Astrocyte of the spinal cord (primary cell): Measurements from ENCODE around the gene HP1BP3.
A peak's percentile ranks its signal among the peaks of the same experiment; 100 is the strongest.

ENCODE experiments used
- DNase-seq: peaks from one replicate; pipeline ENCODE4 v3.0.0; 2011; ENCODE audit warnings: low read depth, low spot score
- H3K4me3 ChIP-seq: 2 replicates; pipeline ENCODE4 v1.5.1; 2011; ENCODE audit warnings: low read depth, mild to moderate bottlenecking, low read length, moderate library complexity
- CTCF ChIP-seq: IDR thresholded peaks from 2 replicates; pipeline ENCODE4 v1.5.1; 2012; ENCODE audit warnings: low read depth, mild to moderate bottlenecking, low read length, inconsistent platforms
- in situ Hi-C: cut with HindIII; loops from 2 replicates; pipeline ENCODE4 v1.10.0; 2017; ENCODE audit warnings: low sequenced_read_pairs

Gene HP1BP3

GRCh38 chr1:20725189-20726117, 61.7 kb downstream of the HP1BP3 start:
- no peak overlapping the region for H3K4me3 ChIP-seq
- in situ Hi-C loops, result no loop called here
- TF ChIP-seq CTCF, result no peak
- DNase-seq, result peak; percentile 53

DNA sequence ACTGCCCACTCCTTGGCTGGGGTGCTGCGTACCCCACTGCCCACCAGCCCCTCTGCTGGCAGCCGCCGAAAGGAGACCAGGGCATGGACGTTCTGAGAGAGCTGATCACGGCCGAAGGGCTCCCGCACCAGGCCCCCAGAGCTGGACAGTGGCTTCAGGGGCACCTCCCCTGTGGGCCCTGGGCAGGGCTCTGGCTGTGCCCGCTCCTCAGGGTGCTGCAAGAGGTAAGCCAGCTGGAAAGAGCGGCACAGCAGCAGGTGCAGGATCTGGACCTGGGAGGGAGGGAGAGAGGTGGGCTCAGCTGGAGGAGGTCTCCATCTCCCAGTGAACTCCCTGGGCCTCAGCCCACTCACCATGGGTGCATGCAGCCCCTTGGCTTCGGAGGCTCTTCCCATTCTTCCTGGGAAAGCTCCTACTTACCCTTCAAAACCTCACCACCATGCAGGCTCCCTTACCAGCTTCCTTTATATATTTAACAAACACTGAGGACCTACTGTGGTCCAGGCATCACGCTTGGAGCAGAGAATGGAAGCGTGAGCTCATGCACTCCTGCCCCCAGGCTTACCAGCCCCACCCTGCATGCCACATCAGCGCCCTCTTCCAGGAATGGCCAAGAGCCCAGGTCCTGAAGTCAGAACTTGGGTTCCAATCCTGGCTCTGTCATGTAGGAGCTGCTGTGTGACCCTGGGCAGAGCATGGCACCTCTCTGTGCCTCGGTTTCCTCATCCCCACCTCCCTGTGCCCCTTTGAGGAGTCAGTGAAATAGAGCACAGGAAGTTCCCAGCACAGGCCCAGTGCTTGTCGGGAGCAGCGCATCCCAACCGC, 62.5 kb downstream of the HP1BP3 start:
- in situ Hi-C loops, result no loop called here
- no peak overlapping the region for H3K4me3 ChIP-seq
- DNase-seq, result no peak
- no peak for TF ChIP-seq CTCF

- DNase-seq, result no peak
- no peak overlapping the region for H3K4me3 ChIP-seq
- no peak for TF ChIP-seq CTCF
- in situ Hi-C loops, result no loop called here
Measured at GRCh38 chr1:20723537-20724363, 63.4 kb downstream of the HP1BP3 start.

DNA sequence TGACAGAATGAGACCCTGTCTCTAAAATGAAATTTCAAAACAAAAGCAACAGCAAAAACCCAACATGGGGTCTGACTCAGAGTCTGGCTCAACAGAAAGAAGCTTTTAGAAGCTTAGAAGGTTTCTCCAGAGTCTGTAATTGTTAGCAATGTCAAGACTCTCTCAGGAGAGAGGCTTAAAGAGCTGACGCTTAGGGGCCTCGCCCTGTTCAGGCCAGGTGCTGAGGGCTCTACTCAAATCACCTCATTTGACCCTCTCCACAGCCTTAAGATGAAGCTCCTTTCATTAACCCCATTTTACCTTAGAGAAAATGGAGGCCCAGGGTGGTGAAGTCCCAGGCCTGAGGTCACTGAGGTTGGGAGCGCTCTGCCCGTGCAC, 64.0 kb downstream of the HP1BP3 start:
- in situ Hi-C loops, result no loop called here
- peak; percentile 45 for DNase-seq
- no peak overlapping the region for H3K4me3 ChIP-seq
- TF ChIP-seq CTCF, result no peak

DNA sequence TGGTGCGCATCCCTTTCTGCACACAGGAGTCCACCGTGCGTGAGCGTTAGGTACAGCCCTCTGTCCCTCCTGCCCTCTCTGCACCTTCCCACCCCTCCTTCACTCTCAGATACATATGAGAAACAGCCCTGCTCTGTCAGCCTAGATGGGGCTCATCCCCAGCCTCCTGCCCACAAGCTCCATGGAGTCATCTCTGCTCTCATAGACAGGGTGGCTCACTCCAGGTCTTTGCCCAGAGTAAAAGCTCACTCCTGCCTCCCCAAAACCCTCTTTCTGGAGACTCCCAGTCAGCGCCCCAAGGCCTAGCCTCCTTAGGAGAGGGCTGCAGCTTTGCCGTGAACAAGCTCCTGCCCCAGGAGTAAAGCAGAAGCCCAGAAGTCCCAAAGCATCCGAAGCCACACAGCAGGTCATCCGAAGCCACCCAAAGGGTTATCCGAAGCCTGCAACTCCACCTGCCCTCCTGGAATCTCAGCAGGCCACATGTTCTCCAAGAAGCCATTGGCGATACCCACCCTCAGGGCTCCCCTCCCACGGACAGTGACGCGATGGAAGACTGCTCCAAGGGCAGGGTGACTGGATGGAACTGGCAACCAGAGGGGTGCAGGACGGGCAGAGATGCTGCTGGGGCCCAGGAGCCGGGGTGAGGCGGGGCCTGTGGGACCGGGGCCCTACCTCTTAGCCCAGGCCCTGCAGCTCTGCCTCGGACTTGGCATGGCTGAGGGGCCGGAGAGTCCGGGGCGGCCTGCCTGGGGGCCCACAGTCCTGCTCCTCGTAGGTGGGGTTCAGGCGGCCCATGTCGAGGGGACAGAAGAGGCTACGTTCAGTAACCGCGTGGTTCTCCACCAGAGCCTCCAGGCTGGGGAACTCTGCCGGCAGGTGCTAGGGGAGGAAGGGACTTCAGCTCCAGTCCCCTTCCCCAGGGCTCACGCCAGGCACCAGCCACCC, 65.7 kb downstream of the HP1BP3 start:
- in situ Hi-C loops, result no loop called here
- no peak for DNase-seq
- TF ChIP-seq CTCF, result no peak
- H3K4me3 ChIP-seq, result no peak overlapping the region
